Measurements from ENCODE around the gene HDHD3.

Gene HDHD3

GRCh38 chr9:113361304-113362018 lies 15.3 kb downstream of the HDHD3 start:
- no peak for DNase-seq

DNA sequence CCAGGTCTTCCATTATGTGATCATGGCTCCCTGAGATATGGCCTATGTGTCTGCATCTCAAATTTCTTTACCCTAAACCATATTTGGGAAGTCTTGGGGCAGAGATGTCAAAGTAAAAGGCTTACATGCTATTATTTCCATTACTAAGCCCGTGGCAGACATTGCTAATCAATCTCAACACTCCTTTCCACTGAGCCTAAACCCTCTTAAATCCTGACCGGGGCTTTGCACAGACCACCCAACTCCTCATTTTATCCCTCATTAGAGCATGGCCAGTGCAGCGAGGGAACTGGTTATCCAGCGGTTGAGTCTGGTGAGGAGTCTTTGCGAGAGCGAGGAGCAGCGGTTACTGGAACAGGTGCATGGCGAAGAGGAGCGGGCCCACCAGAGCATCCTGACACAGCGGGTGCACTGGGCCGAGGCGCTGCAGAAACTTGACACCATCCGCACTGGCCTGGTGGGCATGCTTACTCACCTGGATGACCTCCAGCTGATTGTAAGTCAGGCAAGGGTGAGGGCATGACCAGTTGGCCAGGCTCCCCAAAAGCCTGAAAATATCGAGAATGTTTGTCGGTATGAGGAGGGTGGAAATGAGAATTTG lies 16.4 kb downstream of the HDHD3 start:
- DNase-seq, result no peak

- no peak for DNase-seq
Measured at GRCh38 chr9:113359385-113359784, 17.4 kb downstream of the HDHD3 start.

DNA sequence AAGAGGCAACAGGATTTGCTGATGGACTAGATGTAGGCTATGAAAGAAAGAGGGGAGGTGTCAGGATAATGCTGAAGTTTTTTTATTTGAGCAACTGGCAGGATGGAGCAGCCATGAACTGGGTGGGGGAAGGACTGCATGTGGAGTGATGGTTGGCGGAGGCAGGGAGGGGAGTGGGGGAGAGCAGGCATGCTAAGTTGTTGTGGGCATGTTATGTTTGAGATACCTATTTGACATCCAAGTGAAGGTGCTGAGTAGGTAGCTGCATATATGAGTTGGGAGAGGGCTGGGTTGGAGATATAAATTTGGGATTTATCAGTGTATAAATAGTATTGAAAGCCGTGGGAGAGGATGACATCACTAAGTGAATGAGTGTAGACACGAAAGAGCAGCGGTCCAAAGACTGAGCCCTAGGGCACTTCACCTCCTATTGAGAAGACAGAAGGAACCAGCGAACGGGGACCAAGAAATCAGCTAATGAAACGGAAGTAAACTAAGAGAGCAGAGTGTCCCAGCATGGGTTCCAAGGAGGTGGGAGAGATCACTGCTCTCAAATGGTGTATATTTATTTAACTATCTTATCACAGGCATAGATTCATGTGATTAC lies 20.0 kb downstream of the HDHD3 start:
- no peak for DNase-seq

- DNase-seq, result no peak
Measured at GRCh38 chr9:113355040-113355596, 21.7 kb downstream of the HDHD3 start.

GRCh38 chr9:113352411-113352810 lies 24.4 kb downstream of the HDHD3 start:
- no peak for DNase-seq

DNA sequence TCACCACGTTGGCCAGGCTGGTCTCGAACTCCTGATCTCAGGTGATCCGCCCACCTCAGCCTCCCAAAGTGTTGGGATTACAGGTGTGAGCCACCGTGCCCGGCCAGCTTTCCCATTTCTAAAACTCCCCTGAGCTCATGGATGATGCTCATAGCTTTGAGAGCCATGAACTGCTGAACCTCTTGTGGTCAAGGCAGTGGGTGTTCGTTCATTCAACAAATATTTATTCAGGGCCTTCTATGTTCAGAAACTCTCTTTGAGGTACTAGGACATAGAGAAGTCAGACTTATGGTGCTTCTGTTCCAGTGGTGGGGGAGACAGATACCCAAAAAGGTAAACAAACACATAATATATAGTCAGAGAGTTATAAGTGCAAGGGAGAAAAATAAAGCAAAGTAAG lies 24.8 kb downstream of the HDHD3 start:
- DNase-seq, result no peak

DNA sequence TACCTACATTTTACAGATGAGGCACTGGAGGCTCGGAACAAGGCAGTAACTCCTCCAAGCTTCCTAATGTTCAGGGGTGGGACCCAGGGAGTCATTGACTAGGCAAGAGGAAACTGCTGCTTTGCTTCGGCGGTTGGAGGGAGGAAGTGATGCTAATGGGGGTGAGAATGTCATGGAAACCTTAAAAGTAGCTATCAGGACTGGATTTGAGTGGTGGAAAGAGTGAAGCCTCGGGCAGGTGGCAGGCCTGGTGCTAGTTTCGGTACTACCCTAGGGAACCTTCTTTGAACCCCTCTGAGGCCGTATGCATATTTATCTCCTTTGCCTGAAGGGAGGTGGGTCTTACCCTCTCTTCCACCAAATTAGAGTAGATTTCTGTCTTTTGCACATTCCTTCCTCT lies 25.8 kb downstream of the HDHD3 start:
- no peak for DNase-seq

- no peak for DNase-seq
Measured at GRCh38 chr9:113350107-113350661, 26.6 kb downstream of the HDHD3 start.

GRCh38 chr9:113349445-113350094 lies 27.2 kb downstream of the HDHD3 start, which contains the start of gene BSPRY:
BSPRY (plus strand) TSS chr9:113349541; CDS start chr9:113349580, 39 bp downstream.
- peak in 1 of 4 experiments; percentile 11 for DNase-seq

- DNase-seq, result no peak
Measured at GRCh38 chr9:113349066-113349444, 27.7 kb downstream of the HDHD3 start.

GRCh38 chr9:113348437-113348836 lies 28.3 kb downstream of the HDHD3 start:
- DNase-seq, result no peak

DNA sequence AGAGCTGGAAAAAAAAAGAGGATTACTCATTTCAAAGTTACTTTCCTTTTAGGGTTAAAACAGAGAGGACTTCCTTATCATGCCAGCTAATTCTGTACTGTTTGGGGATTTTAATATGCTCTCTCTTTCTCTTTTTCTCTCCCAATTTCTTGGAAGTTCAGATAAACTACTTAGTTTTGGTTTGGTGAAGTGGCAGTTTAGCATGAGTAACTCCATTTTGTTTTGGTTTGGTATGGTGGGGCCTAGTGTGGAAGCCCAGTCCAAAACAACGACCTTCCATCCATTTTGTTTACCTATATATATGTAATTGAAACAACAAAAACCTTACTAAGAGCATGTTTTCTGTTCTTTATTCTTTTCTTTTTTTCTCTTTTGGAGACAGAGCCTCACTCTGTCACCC lies 31.1 kb downstream of the HDHD3 start:
- DNase-seq, result no peak

DNA sequence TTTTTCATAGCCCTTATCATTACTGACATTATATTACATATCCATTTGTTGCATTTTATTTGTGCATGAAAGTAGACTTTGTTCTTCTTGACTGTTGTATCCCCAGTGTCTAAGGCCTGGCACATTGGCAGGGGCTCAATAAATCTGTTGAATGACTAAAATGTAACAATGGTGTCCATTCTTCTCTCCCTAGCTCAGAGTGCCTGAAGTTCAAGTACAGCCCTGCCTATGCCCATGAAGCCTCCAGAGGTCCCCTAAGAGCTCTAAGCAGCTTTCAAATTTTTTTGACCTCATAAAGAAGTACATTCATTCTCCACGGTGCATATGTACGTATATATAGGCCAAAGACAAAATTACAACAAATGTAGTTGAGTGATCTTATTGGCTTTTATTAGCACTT lies 31.6 kb downstream of the HDHD3 start:
- no peak for DNase-seq

GRCh38 chr9:113343732-113344231 lies 33.0 kb downstream of the HDHD3 start:
- DNase-seq, result no peak

DNA sequence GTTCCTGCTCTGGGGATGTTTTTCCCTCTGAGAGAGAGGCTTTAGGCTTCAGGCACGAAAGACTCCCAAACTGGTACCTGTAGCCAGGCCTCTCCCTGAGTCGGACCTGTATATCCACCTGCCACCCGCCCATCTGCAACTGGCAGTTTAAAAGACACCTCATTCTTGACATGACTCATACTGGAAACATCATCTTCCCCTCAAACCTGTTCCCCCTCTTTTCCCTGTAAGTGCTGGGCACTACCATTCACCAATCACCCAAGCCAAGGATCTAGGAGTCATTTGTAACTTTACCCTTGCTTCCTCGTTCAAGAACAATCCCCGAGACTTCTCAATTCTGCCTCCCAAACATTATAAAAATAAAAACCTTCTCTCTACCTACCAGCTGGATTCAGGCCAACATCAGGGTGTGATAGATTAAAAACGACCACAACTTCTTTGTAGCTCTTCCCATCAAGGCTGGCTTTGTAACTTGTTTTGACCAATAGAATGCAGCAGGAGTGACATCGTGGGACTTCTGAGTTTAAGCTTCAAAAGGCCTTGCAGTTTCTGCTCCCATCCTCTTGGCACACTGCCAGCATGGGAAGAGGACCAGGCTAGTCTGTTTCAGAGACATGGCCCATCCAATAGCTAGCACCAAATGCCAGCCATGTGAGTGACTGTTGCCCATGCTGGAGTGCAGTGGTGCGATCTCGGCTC lies 34.9 kb downstream of the HDHD3 start:
- no peak for DNase-seq

GRCh38 chr9:113340011-113340699 lies 36.6 kb downstream of the HDHD3 start, which contains the start of gene WDR31:
WDR31 (minus strand) TSS chr9:113340275; CDS start chr9:113332022, 8,253 bp downstream.
- peak; percentile 55 to 74 (median 64) for DNase-seq

GRCh38 chr9:113337714-113338113 lies 39.1 kb downstream of the HDHD3 start:
- DNase-seq, result no peak

DNA sequence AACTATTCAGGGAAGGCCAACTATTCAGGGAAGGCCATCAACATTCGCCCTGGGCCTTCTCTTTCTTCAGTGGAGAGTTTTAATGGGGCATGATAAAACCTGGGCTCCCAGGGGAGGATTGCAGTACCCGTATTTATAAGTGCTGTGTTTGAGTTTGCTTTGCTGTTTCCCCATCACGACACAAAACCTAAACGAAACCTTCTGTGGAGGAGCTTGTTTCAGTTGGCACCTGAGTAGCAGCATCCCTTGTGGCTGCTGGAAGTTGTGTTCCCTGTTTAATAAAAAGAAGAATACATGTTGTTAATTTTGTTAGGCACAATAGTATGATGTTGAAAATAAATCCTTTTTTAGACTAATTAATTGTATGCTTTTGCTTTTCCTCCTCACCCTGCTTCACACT lies 45.0 kb downstream of the HDHD3 start:
- DNase-seq, result no peak

GRCh38 chr9:113328045-113328782 lies 48.6 kb downstream of the HDHD3 start:
- no peak for DNase-seq

GRCh38 chr9:113326230-113326629 lies 50.6 kb downstream of the HDHD3 start:
- no peak for DNase-seq
